ENCODE results near the gene CMTM2. TPM values are rescaled to one million over a fixed set of nuclear protein-coding genes. Genes with fewer than 3 reads are reported as not detected.

Gene CMTM2
- total RNA-seq, 2 donors from 2014 or later = not detected

DNA sequence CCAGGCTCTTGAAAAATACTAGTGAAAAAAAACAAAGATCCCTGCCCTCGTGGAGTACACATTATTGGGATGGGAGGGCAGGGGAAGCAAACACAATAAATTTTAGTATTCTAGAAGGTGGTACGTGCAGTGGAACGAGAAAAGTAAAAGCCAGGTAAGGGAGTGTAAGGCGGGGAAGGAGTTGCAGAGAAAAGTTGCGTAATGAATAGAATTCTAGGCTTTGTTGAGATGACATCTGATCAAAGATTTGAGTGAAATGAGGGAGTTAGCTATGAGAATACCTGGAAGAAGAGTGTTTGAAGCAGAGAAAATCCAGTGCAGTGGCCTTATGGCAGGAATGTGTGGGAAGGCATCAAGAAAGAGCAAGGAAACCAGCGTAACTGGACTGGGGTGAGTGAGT lies 24.8 kb upstream of the CMTM2 start:
- Histone ChIP-seq H3K27ac (no peak overlapping the region), H3K36me3 (replicated peaks in 1 of 2; ENCODE audit: insufficient read depth in 1 of 2, low read depth in 2 of 2) (no peaks in the 10 kb centered on the region), H3K27me3 (no peaks in the 10 kb centered on the region), H3K4me3 (no peak overlapping the region), H3K9me3 (no peaks in the 10 kb centered on the region), H3K4me1 (peaks cover 34% of the 10 kb centered on the region)
- intact Hi-C loops (cut with DNase I) = no loop called here
- WGBS, 2 donors = 85% methylated on average over 6 of the region's 6 CpGs
- TF ChIP-seq, protein P1, sequence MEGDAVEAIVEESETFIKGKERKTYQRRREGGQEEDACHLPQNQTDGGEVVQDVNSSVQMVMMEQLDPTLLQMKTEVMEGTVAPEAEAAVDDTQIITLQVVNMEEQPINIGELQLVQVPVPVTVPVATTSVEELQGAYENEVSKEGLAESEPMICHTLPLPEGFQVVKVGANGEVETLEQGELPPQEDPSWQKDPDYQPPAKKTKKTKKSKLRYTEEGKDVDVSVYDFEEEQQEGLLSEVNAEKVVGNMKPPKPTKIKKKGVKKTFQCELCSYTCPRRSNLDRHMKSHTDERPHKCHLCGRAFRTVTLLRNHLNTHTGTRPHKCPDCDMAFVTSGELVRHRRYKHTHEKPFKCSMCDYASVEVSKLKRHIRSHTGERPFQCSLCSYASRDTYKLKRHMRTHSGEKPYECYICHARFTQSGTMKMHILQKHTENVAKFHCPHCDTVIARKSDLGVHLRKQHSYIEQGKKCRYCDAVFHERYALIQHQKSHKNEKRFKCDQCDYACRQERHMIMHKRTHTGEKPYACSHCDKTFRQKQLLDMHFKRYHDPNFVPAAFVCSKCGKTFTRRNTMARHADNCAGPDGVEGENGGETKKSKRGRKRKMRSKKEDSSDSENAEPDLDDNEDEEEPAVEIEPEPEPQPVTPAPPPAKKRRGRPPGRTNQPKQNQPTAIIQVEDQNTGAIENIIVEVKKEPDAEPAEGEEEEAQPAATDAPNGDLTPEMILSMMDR (IDR thresholded peaks at IDR 0.05) = no peak
- TF ChIP-seq POLR2A (IDR thresholded peaks at IDR 0.05) = no peak
- ATAC-seq = no peak
- no peak for DNase-seq

DNA sequence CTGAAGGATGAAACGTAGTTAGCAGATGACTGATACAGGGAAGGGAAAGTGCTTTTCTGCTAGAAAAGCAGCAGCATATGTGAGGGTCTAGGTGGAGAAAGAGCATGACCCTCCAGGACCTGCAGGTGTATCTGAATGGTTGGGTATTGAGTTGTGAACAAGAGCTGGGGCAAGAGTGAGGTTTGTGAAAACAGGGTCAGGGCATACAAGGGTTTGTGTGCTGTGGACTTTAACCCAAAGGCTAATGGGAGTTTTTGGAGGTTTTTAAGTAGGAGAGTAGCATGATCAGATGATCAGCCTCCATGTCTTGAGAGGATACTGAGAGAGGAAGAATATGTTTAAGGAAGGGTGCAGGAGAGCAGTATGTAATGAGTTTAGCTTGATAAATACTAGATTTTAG lies 19.2 kb upstream of the CMTM2 start:
- intact Hi-C loops (cut with DNase I) = no loop called here
- Histone ChIP-seq H3K9me3 (no peaks in the 10 kb centered on the region), H3K27ac (no peak overlapping the region), H3K4me1 (no peaks in the 10 kb centered on the region), H3K36me3 (replicated peaks in 1 of 2; ENCODE audit: insufficient read depth in 1 of 2, low read depth in 2 of 2) (peaks cover 0 to 3% of the 10 kb centered on the region in 2 donors), H3K4me3 (no peak overlapping the region), H3K27me3 (no peaks in the 10 kb centered on the region)
- TF ChIP-seq POLR2A (IDR thresholded peaks at IDR 0.05) = no peak
- TF ChIP-seq, protein P1 (IDR thresholded peaks at IDR 0.05) = no peak
- DNase-seq (no peak), ATAC-seq (no peak)
- WGBS, 2 donors = 84 to 100% methylated on average over 1 of the region's 1 CpG

DNA sequence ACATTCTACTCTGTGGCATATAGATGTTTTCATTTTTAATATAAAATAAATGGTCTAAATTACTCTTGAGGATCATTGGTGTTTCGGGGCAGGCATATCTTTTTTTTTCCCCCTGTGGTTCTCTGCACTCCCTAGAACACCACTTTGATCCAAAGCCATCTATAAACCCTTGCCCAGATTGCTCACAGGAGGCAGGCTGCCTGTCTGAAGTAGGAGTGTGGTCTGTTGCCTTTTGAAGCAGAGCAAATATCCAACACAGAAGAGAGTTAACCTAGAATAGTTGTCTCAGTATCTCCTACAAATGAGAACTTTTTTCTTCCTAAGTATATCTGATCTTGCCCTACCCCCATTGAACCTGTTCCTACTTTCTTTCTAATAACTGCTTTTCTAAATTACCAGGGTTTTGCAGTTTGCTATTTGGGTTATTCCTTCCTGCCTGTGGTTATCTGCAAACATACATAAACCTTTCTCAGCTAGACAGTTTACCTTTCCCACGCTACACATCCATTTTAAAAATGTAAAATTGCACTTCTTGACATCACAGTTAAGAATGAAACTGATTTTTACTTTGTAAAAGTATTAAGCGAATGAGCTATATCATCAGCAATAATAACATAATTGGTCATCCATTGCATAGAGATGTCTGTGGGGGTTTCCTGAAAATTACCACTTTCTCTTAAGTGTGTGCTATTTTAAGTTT lies 17.7 kb upstream of the CMTM2 start:
- Histone ChIP-seq H3K36me3 (replicated peaks in 1 of 2; ENCODE audit: insufficient read depth in 1 of 2, low read depth in 2 of 2) (peaks cover 0 to 3% of the 10 kb centered on the region in 2 donors), H3K27me3 (no peaks in the 10 kb centered on the region), H3K4me1 (no peaks in the 10 kb centered on the region), H3K4me3 (no peak overlapping the region), H3K27ac (no peak overlapping the region), H3K9me3 (no peaks in the 10 kb centered on the region)
- TF ChIP-seq, protein P1 (IDR thresholded peaks at IDR 0.05) = no peak
- TF ChIP-seq POLR2A (IDR thresholded peaks at IDR 0.05) = no peak
- WGBS, 2 donors = 96% methylated on average over 3 of the region's 3 CpGs
- intact Hi-C loops (cut with DNase I) = no loop called here
- DNase-seq (no peak), ATAC-seq (no peak)

DNA sequence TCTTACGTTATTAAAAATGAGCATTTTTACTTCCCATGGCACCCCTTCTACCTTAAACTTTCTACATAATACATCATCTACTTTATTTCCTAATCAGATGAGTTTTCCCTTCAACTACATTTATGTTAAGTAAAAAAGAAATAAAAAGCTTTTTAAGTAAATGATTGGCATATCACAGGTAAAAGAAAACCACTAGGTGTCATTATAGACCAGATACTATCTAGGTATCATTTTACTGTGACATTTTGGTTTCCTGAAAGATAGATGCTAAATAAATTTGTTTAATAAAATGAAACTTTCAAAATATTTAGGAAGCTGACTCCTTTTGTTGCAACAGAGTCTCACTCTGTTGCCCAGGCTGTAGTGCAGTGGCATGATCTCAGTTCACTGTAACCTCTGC lies 16.9 kb upstream of the CMTM2 start:
- Histone ChIP-seq H3K27ac (no peak overlapping the region), H3K9me3 (no peaks in the 10 kb centered on the region), H3K27me3 (no peaks in the 10 kb centered on the region), H3K36me3 (replicated peaks in 1 of 2; ENCODE audit: insufficient read depth in 1 of 2, low read depth in 2 of 2) (peaks cover 0 to 5% of the 10 kb centered on the region in 2 donors), H3K4me1 (no peaks in the 10 kb centered on the region), H3K4me3 (no peak overlapping the region)
- DNase-seq (no peak), ATAC-seq (no peak)
- TF ChIP-seq POLR2A (IDR thresholded peaks at IDR 0.05) = no peak
- TF ChIP-seq, protein P1 (IDR thresholded peaks at IDR 0.05) = no peak
- 76 to 94% methylated on average over 1 of the region's 1 CpG for WGBS, 2 donors
- intact Hi-C loops (cut with DNase I) = no loop called here

DNA sequence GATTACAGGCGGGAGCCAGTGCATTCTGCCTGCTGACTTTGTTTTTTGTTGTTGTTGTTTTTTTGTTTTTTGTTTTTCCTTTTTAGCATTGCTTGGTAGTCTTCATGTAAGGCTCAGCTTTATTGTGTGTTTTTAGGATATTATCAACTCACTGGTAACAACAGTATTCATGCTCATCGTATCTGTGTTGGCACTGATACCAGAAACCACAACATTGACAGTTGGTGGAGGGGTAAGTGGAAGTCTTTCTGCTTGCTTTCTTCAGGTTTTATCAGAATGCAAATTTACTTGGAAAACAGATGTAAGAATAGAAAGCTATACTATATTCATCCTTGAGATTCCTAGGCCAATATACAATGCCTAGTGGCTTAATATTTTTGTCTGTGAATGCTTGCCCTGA lies 16.3 kb upstream of the CMTM2 start:
- DNase-seq (no peak), ATAC-seq (no peak)
- H3K4me1 ChIP-seq = no peaks in the 10 kb centered on the region
- H3K9me3 ChIP-seq = no peaks in the 10 kb centered on the region
- WGBS, 2 donors = 68 to 79% methylated on average over 2 of the region's 2 CpGs
- H3K36me3 ChIP-seq (replicated peaks in 1 of 2; ENCODE audit: insufficient read depth in 1 of 2, low read depth in 2 of 2) = peaks cover 0 to 5% of the 10 kb centered on the region in 2 donors
- H3K27ac ChIP-seq = no peak overlapping the region
- intact Hi-C loops (cut with DNase I) = no loop called here
- H3K4me3 ChIP-seq = no peak overlapping the region
- no peaks in the 10 kb centered on the region for H3K27me3 ChIP-seq
- TF ChIP-seq, protein P1 (IDR thresholded peaks at IDR 0.05) = no peak
- TF ChIP-seq POLR2A (IDR thresholded peaks at IDR 0.05) = no peak
